HepG2 (cell line): ENCODE measurements around the gene SLC9A5. TPM values are rescaled to one million over a fixed set of nuclear protein-coding genes. Genes with fewer than 3 reads are reported as not detected.

ENCODE experiments used
- AFF4 ChIP-seq: sonication (generic); formaldehyde crosslinking; IDR thresholded peaks from 2 replicates; pipeline ENCODE4 v1.4.0; 2020; ENCODE audit warnings: missing genetic modification reagents
- AHR ChIP-seq: IDR thresholded peaks from 2 replicates; pipeline ENCODE4 v1.6.1; 2018; ENCODE audit warnings: missing genetic modification reagents, missing compliant biosample characterization
- ASH2L ChIP-seq: fragments of 300-600, 200-600 bp; sonication (generic); IDR thresholded peaks from 2 replicates; pipeline ENCODE4 v1.7.0; 2017; ENCODE audit warnings: low read depth, mild to moderate bottlenecking, moderate library complexity, mixed read lengths, low read length; ENCODE audit not compliant: insufficient read length
- ATF7 ChIP-seq, 2 experiments: fragments of 450-650 bp in 1 of 2; sonication (generic) in 1 of 2; formaldehyde crosslinking in 1 of 2; IDR thresholded peaks; 2 replicates each; pipeline versions ENCODE4 v1.4.0 to v1.6.1; 2016 to 2020; ENCODE audit warnings: antibody characterized with exemption in 1 of 2, mild to moderate bottlenecking in 1 of 2, missing genetic modification reagents in 1 of 2
- CENPBD1 ChIP-seq: sonication (generic); formaldehyde crosslinking; IDR thresholded peaks from 2 replicates; pipeline ENCODE4 v1.8.0; 2022; ENCODE audit warnings: missing genetic modification reagents, low read depth, mild to moderate bottlenecking, borderline replicate concordance
- GABPB1 ChIP-seq: IDR thresholded peaks from 2 replicates; pipeline ENCODE4 v1.6.1; 2016; ENCODE audit warnings: mild to moderate bottlenecking, missing genetic modification reagents, moderate library complexity, missing compliant biosample characterization
- HNRNPUL1 ChIP-seq: fragments of 200-400 bp; formaldehyde crosslinking; IDR thresholded peaks from 2 replicates; pipeline ENCODE4 v1.6.1; 2017; ENCODE audit warnings: low read depth, mild to moderate bottlenecking, low read length, moderate library complexity
- NFIB ChIP-seq: sonication (generic); formaldehyde crosslinking; IDR thresholded peaks from 2 replicates; pipeline ENCODE4 v1.9.0; 2021; ENCODE audit warnings: missing genetic modification reagents, mild to moderate bottlenecking, borderline replicate concordance
- NFKBIZ ChIP-seq: IDR thresholded peaks from 2 replicates; pipeline ENCODE4 v1.6.1; 2018; ENCODE audit warnings: missing genetic modification reagents, missing compliant biosample characterization
- NFYB ChIP-seq: sonication (generic); formaldehyde crosslinking; IDR thresholded peaks from 2 replicates; pipeline ENCODE4 v1.4.0; 2020; ENCODE audit warnings: missing genetic modification reagents
- NR2F1 ChIP-seq, 2 experiments: fragments of 450-650 bp in 1 of 2; formaldehyde crosslinking in 1 of 2; IDR thresholded peaks; 2 replicates each; pipeline versions ENCODE4 v1.5.0 to v1.6.1; 2016 to 2020; ENCODE audit warnings: mild to moderate bottlenecking in 1 of 2, missing compliant biosample characterization in 1 of 2, missing genetic modification reagents in 1 of 2, moderate library complexity in 1 of 2
- PAX8 ChIP-seq: sonication (generic); formaldehyde crosslinking; IDR thresholded peaks from 2 replicates; pipeline ENCODE4 v1.8.0; 2022; ENCODE audit warnings: mild to moderate bottlenecking, missing genetic modification reagents, borderline replicate concordance
- RBM22 ChIP-seq: fragments of 200-400 bp; formaldehyde crosslinking; optimal IDR thresholded peaks from 2 replicates; pipeline ENCODE3; 2017; ENCODE audit warnings: mild to moderate bottlenecking, low read length, moderate library complexity
- REL ChIP-seq: sonication (generic); formaldehyde crosslinking; conservative IDR thresholded peaks from 2 replicates; pipeline ENCODE4 v1.8.0; 2022; ENCODE audit warnings: mild to moderate bottlenecking, missing genetic modification reagents, moderate library complexity
- SIX4 ChIP-seq: sonication (generic); formaldehyde crosslinking; IDR thresholded peaks from 2 replicates; pipeline ENCODE4 v1.4.0; 2020; ENCODE audit warnings: missing genetic modification reagents
- SKI ChIP-seq: fragments of 450-650 bp; IDR thresholded peaks from one replicate; pipeline ENCODE4 v1.6.1; 2018; ENCODE audit warnings: mild to moderate bottlenecking; ENCODE audit not compliant: partially characterized antibody
- SNRNP70 ChIP-seq: fragments of 200-400 bp; formaldehyde crosslinking; IDR thresholded peaks from 2 replicates; pipeline ENCODE4 v1.6.1; 2017; ENCODE audit warnings: mild to moderate bottlenecking, low read depth, low read length, moderate library complexity
- SUZ12 ChIP-seq: fragments of 150-350 bp; IDR thresholded peaks from 2 replicates; pipeline ENCODE4 v1.6.1; 2014; ENCODE audit warnings: low read depth, low read length
- TAF15 ChIP-seq: fragments of 200-400 bp; formaldehyde crosslinking; IDR thresholded peaks from one replicate; pipeline ENCODE4 v1.6.1; 2018; ENCODE audit warnings: mild to moderate bottlenecking, low read depth, low read length; ENCODE audit not compliant: poor library complexity, severe bottlenecking
- ZBTB3 ChIP-seq: sonication (generic); formaldehyde crosslinking; IDR thresholded peaks from 2 replicates; pipeline ENCODE4 v1.4.0; 2020; ENCODE audit warnings: low read depth, mild to moderate bottlenecking, moderate library complexity, missing genetic modification reagents, borderline replicate concordance
- ZNF335 ChIP-seq: sonication (generic); formaldehyde crosslinking; IDR thresholded peaks from 2 replicates; pipeline ENCODE4 v1.4.0; 2020; ENCODE audit warnings: missing genetic modification reagents
- ZNF501 ChIP-seq: sonication (generic); formaldehyde crosslinking; IDR thresholded peaks from 2 replicates; pipeline ENCODE4 v1.5.1; 2020; ENCODE audit warnings: mild to moderate bottlenecking, moderate library complexity, missing genetic modification reagents
- ZNF510 ChIP-seq: sonication (generic); formaldehyde crosslinking; IDR thresholded peaks from 2 replicates; pipeline ENCODE4 v1.4.0; 2020; ENCODE audit warnings: low read depth, mild to moderate bottlenecking, missing genetic modification reagents
- ZSCAN25 ChIP-seq: sonication (generic); formaldehyde crosslinking; IDR thresholded peaks from 2 replicates; pipeline ENCODE4 v1.8.0; 2022; ENCODE audit warnings: mild to moderate bottlenecking, missing genetic modification reagents
- polyA plus RNA-seq, 8 experiments: library from polyadenylated mRNA; depleted of rRNA in 3 of 8; stranded (reverse) in 7 of 8; unstranded in 1 of 8; fragments of >200 nt; fragmentation: Illumina TruSeq in 4 of 8; extraction: Trizol in 4 of 8; gene quantifications; 2 replicates each; pipeline versions ENCODE4 v1.2.1 to v1.2.3, GENCODE V29; 2011 to 2016; ENCODE audit warnings: low read depth in 4 of 8, missing spikeins in 1 of 8, mixed read lengths in 1 of 8; ENCODE audit not compliant: insufficient read depth in 1 of 8
- total RNA-seq, 5 experiments: library from RNA; depleted of rRNA; stranded (reverse); fragments of >200 nt; fragmentation: Illumina TruSeq; extraction: Trizol; gene quantifications; 2 replicates each; pipeline ENCODE4 v1.2.3, GENCODE V29; 2016; ENCODE audit warnings: low read depth in 1 of 5

The SLC9A5 gene
- total and polyA plus RNA-seq, 2 of the 13 experiments (the other 11 are each of a cell fraction or from before 2014, with no cell fraction given): 0.58 to 1.4 TPM

GRCh38 chr16:67247192-67248072 lies 1.3 kb upstream of the SLC9A5 start, which contains the start of gene FHOD1 (continued):
- TF ChIP-seq ASH2L: peak; percentile 52
- no peak for TF ChIP-seq HNRNPUL1
- no peak for TF ChIP-seq SKI
- no peak for TF ChIP-seq NR2F1 (CRISPR knock-in tag; IDR thresholded peaks at IDR 0.05)
- TF ChIP-seq NFKBIZ (CRISPR knock-in tag): no peak; the same call in 1 of the 2 replicates
- TF ChIP-seq SUZ12: no peak
- no peak for TF ChIP-seq RBM22
- TF ChIP-seq TAF15: no peak
- TF ChIP-seq NFYB (CRISPR knock-in tag): peak; percentile 75
- peak; percentile 40; the same call in 1 of the 2 replicates for TF ChIP-seq ZNF510 (CRISPR knock-in tag)
- no peak for TF ChIP-seq ZSCAN25
- TF ChIP-seq ZBTB3 (CRISPR knock-in tag): 0 out of 2 replicates have a peak, but pooled peaks have one; percentile 50
- peak; percentile 86 for TF ChIP-seq ZNF501
- peak; percentile 65; the same call in 1 of the 2 replicates for TF ChIP-seq ZNF335 (CRISPR knock-in tag)
- TF ChIP-seq SIX4 (CRISPR knock-in tag): 0 out of 2 replicates have a peak, but pooled peaks have one; percentile 17
- no peak for TF ChIP-seq ATF7 (IDR thresholded peaks at IDR 0.05)
- TF ChIP-seq ATF7 (CRISPR knock-in tag; IDR thresholded peaks at IDR 0.05): no peak
- no peak; the same call in 1 of the 2 replicates for TF ChIP-seq PAX8 (CRISPR knock-in tag)
- peak; percentile 72; the same call in 1 of the 2 replicates for TF ChIP-seq AFF4 (CRISPR knock-in tag)
- peak; percentile 28; the same call in 1 of the 2 replicates for TF ChIP-seq REL (CRISPR knock-in tag)
- TF ChIP-seq NFIB (CRISPR knock-in tag): no peak
- TF ChIP-seq AHR (CRISPR knock-in tag): peak; percentile 88
- no peak for TF ChIP-seq SNRNP70
- TF ChIP-seq CENPBD1 (CRISPR knock-in tag): no peak
- TF ChIP-seq GABPB1 (CRISPR knock-in tag): peak; percentile 82; the same call in 1 of the 2 replicates
